Aorta (tissue), 5 donors: ENCODE data around the gene GPR17. TPM values are rescaled to one million over a fixed set of nuclear protein-coding genes. Genes with fewer than 3 reads are reported as not detected.

Experiments used
- ATAC-seq: fragments of 200-7000 bp; cut with Tn5 transposase; one replicate; pipeline ENCODE4 v1.9.1; 2022; ENCODE audit warnings: moderate library complexity; ENCODE audit not compliant: low FRiP score
- DNase-seq, 2 donors: peaks; one replicate each; pipeline ENCODE4 v3.0.0-alpha.2; 2020
- H3K27ac ChIP-seq, 2 donors: one replicate each; pipeline ENCODE4 v1.5.1; 2013; ENCODE audit warnings: low read length in 2 of 2, mild to moderate bottlenecking in 2 of 2, moderate library complexity in 2 of 2, control low read depth in 1 of 2, inconsistent platforms in 1 of 2, low read depth in 1 of 2
- H3K27me3 ChIP-seq, 2 donors: one replicate each; pipeline ENCODE4 v1.6.1; 2013; ENCODE audit warnings: control low read depth in 1 of 2, low read length in 1 of 2, mild to moderate bottlenecking in 1 of 2, moderate library complexity in 1 of 2; ENCODE audit not compliant: insufficient read depth in 2 of 2, control insufficient read depth in 1 of 2
- H3K36me3 ChIP-seq, 2 donors: one replicate each; pipeline ENCODE4 v1.6.1; 2013; ENCODE audit warnings: control low read depth in 1 of 2, low read length in 1 of 2, mild to moderate bottlenecking in 1 of 2; ENCODE audit not compliant: insufficient read depth in 2 of 2, control insufficient read depth in 1 of 2
- H3K4me1 ChIP-seq, 2 donors: one replicate each; pipeline ENCODE4 v1.6.1; 2013; ENCODE audit warnings: low read length in 2 of 2, control low read depth in 1 of 2, mild to moderate bottlenecking in 1 of 2, moderate library complexity in 1 of 2; ENCODE audit not compliant: insufficient read depth in 2 of 2, control insufficient read depth in 1 of 2
- H3K4me3 ChIP-seq, 2 donors: one replicate each; pipeline ENCODE4 v1.5.1; 2013; ENCODE audit warnings: low read length in 2 of 2, control low read depth in 1 of 2, mild to moderate bottlenecking in 1 of 2
- H3K9me3 ChIP-seq: one replicate; pipeline ENCODE4 v1.6.1; 2013; ENCODE audit warnings: mild to moderate bottlenecking, low read length; ENCODE audit not compliant: control insufficient read depth
- WGBS, 2 donors: extraction: QIAGEN DNeasy Blood & Tissue Kit; methylation state at CpG; one replicate each; pipeline ENCODE4 v1.1.7; 2013; 5-methylcytosine and 5-hydroxymethylcytosine counted together
- intact Hi-C, 2 donors: fragments of 100-400 bp; cut with DNase I; formaldehyde crosslinking; loops; one replicate each; pipeline versions ENCODE4 v1.14.2 to v1.15.0; 2022
- polyA plus RNA-seq, 2 donors: library from polyadenylated mRNA; stranded (reverse); fragments of 200-250 nt; gene quantifications; one replicate each; pipeline ENCODE4 v1.2.3, GENCODE V29; 2013
- total RNA-seq, 2 donors: library from RNA; stranded (reverse); fragmentation: NEBNext Ultra II Directional; extraction: Animal tissue kit (Norgen Biotek cat#: 25700); gene quantifications; one replicate each; pipeline ENCODE4 v1.2.1, GENCODE V29; 2021
- donor health status: healthy with polysubstance abuse.
- donor health status: Bipolar disorder and iron deficiency.
- donor health status: DM: no; HTN: no; CAD: no.
- donor health status: DM: no; HTN: no; CAD: no.
- donor health status: DM: yes; HTN: yes; CAD: no.

GPR17 gene
- total and polyA plus RNA-seq, 4 donors, result 0.16 to 3.7 (median 0.63) TPM; not detected in 1

DNA sequence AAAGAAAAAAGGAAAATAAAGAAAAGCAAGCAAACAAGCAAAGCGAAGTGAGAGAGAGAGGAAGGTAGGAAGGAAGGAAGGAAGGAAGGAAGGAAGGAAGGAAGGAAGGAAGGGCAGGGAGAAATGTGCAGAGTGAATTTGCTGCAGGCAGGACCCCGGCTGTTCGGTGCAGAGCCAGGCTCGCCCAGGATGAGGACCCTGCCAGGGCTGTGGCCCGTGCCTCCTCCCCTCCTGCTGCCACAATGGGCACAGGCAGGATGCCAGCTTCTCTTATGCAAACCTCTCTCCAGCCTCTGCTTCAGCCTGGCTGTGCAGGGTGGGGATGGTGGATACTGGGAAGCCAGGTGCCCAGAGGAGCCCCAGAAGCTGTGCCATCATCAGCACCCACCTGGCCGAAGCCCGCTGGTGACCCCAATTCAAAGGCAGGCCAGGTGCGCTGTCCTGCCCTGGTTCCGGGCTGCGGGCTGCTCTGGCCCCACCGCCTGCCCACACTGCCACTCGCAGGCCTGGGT is 3.2 kb downstream of the GPR17 start:
- Histone ChIP-seq H3K27ac (no peak overlapping the region), H3K27me3 (no peaks in the 10 kb centered on the region), H3K9me3 (no peaks in the 10 kb centered on the region), H3K4me3 (no peak overlapping the region), H3K36me3 (peaks cover 0 to 3% of the 10 kb centered on the region in 2 donors), H3K4me1 (no peaks in the 10 kb centered on the region)
- DNase-seq (peak in 1 of 2 donors; percentile 52), ATAC-seq (no peak)
- 53 to 54% methylated on average over 12 of the region's 12 CpGs for WGBS, 2 donors
- intact Hi-C loops, result loop anchor here in 1 of 2 donors (5.0 kb wide), 1 partner anchor 43 kb away; no protein-coding TSS in a partner anchor

DNA sequence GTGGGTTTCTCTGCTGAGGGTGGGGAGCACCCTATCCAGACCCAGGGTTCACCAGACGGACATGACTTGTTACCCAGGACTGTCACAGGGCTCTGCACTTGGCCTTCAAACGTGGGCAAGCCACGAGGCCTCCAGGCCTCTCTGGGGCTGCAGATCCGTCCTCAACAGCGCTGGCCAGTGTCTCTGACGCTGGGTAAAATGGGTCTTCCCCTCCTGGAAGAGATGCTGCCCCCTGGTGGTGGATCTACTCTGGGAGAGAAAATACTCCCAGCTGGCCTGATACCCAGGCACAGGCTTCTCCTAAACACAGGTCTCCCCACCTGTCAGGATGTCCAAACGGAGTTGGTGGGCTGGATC is 3.7 kb downstream of the GPR17 start:
- intact Hi-C loops, result loop anchor here (5.0 kb wide), 3 partner anchors 43 to 132 kb away; no protein-coding TSS in a partner anchor

DNA sequence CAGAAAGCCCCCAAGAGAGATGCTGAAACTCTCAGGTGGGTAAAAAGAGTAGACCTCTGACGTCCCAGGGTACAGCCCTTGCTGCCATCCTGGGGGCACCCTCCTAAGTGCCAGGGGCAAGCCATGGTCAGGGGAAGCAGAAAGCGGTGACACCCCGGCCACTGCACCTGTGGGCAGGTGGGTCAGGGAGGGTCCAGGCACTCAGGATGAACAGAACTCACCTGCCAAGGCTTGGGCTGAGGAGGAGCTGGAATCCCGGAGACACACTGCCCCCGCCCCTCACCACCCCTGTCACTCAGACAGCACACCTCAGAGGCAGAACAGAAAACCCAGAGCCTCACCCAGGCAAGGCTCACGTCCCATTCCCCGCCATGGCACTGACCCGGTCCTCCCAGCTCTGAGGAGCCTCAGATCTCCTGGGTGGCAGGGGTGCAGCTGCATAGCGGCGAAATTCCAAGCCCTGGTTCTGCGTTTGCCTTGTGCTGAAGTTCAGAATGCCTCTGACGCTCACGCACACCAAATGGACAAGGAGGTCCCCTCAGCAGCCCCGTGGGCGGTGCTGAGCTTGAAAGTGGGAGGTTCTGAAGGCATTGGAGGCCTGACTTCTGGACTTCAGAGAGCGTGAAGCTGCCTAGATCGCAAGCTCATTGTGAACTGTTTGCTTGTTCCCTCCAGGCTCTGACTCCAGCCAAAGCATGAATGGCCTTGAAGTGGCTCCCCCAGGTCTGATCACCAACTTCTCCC is 4.3 kb downstream of the GPR17 start:
- Histone ChIP-seq H3K27me3 (no peaks in the 10 kb centered on the region), H3K4me1 (no peaks in the 10 kb centered on the region), H3K27ac (peak overlapping the region in 1 of 2 donors; percentile 33), H3K36me3 (peaks cover 0 to 3% of the 10 kb centered on the region in 2 donors), H3K9me3 (no peaks in the 10 kb centered on the region), H3K4me3 (no peak overlapping the region)
- 47 to 49% methylated on average over 17 of the region's 17 CpGs for WGBS, 2 donors
- intact Hi-C loops, result loop anchor here in 1 of 2 donors (5.0 kb wide), 2 partner anchors 47 to 133 kb away; no protein-coding TSS in a partner anchor
- DNase-seq (peak in 1 of 2 donors; percentile 50), ATAC-seq (no peak)

More for the DNA sequence above, 3.7 kb downstream of the GPR17 start:
- DNase-seq (peak; percentile 89), ATAC-seq (peak; percentile 69)
- Histone ChIP-seq H3K36me3 (peaks cover 0 to 3% of the 10 kb centered on the region in 2 donors), H3K9me3 (no peaks in the 10 kb centered on the region), H3K27me3 (no peaks in the 10 kb centered on the region), H3K27ac (peak overlapping the region in 1 of 2 donors; percentile 33), H3K4me1 (no peaks in the 10 kb centered on the region), H3K4me3 (no peak overlapping the region)
- 7 to 10% methylated on average over 7 of the region's 7 CpGs for WGBS, 2 donors

DNA sequence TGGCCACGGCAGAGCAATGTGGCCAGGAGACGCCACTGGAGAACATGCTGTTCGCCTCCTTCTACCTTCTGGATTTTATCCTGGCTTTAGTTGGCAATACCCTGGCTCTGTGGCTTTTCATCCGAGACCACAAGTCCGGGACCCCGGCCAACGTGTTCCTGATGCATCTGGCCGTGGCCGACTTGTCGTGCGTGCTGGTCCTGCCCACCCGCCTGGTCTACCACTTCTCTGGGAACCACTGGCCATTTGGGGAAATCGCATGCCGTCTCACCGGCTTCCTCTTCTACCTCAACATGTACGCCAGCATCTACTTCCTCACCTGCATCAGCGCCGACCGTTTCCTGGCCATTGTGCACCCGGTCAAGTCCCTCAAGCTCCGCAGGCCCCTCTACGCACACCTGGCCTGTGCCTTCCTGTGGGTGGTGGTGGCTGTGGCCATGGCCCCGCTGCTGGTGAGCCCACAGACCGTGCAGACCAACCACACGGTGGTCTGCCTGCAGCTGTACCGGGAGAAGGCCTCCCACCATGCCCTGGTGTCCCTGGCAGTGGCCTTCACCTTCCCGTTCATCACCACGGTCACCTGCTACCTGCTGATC is 4.9 kb downstream of the GPR17 start:
- 61 to 64% methylated on average over 28 of the region's 28 CpGs for WGBS, 2 donors
- Histone ChIP-seq H3K27ac (peak overlapping the region in 1 of 2 donors; percentile 33), H3K4me3 (no peak overlapping the region), H3K36me3 (peaks cover 0 to 3% of the 10 kb centered on the region in 2 donors), H3K4me1 (no peaks in the 10 kb centered on the region), H3K9me3 (no peaks in the 10 kb centered on the region), H3K27me3 (no peaks in the 10 kb centered on the region)
- intact Hi-C loops, result loop anchor here in 1 of 2 donors (5.0 kb wide), 2 partner anchors 46 to 134 kb away; no protein-coding TSS in a partner anchor
- ATAC-seq (no peak), DNase-seq (peak in 1 of 2 donors; percentile 56)

DNA sequence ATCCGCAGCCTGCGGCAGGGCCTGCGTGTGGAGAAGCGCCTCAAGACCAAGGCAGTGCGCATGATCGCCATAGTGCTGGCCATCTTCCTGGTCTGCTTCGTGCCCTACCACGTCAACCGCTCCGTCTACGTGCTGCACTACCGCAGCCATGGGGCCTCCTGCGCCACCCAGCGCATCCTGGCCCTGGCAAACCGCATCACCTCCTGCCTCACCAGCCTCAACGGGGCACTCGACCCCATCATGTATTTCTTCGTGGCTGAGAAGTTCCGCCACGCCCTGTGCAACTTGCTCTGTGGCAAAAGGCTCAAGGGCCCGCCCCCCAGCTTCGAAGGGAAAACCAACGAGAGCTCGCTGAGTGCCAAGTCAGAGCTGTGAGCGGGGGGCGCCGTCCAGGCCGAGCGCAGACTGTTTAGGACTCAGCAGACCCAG is 5.4 kb downstream of the GPR17 start:
- Histone ChIP-seq H3K9me3 (no peaks in the 10 kb centered on the region), H3K27ac (peak overlapping the region in 1 of 2 donors; percentile 22), H3K27me3 (no peaks in the 10 kb centered on the region), H3K36me3 (peaks cover 0 to 3% of the 10 kb centered on the region in 2 donors), H3K4me1 (no peaks in the 10 kb centered on the region), H3K4me3 (no peak overlapping the region)
- intact Hi-C loops, result loop anchor here in 1 of 2 donors (5.0 kb wide), 2 partner anchors 46 to 134 kb away; no protein-coding TSS in a partner anchor
- 84 to 95% methylated on average over 29 of the region's 29 CpGs for WGBS, 2 donors
- ATAC-seq (no peak), DNase-seq (peak in 1 of 2 donors; percentile 50)

DNA sequence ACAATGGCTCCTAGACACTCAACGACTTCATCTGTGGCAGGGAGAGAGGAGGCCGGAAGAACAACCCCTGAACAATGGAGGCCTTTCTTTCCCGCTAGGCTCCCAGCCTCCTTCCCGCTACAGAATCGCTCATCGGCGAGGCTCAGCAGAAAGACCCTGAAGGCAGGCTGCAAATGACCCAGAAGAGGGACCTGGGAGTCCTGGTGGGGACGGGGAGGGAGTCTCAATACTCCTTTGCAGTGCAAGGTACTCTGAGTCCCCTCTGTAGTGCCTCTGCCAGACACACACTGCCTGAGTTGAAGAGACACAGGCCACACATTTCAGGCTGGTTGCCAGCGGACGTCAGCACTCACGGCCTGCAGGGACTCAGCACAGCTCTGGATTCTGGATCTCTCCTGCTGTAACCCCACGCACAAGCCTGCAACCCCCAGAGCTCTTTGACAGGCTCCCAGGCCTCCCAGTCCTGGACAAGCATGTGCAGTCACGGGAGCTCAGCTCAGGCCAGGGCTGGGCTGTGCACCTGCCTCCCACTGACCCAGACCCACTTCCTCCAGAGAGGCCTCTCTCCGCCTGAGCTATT is 6.1 kb downstream of the GPR17 start:
- ATAC-seq, result peak; percentile 12
- DNase-seq, result peak in 1 of 2 donors; percentile 62
- Histone ChIP-seq H3K9me3 (no peaks in the 10 kb centered on the region), H3K36me3 (peaks cover 0 to 5% of the 10 kb centered on the region in 2 donors), H3K27me3 (no peaks in the 10 kb centered on the region), H3K4me1 (no peaks in the 10 kb centered on the region), H3K27ac (peak overlapping the region in 1 of 2 donors; percentile 20), H3K4me3 (no peak overlapping the region)
- WGBS, 2 donors, result 51 to 57% methylated on average over 14 of the region's 14 CpGs
- intact Hi-C loops, result loop anchor here in 1 of 2 donors (5.0 kb wide), 2 partner anchors 45 to 135 kb away; no protein-coding TSS in a partner anchor

DNA sequence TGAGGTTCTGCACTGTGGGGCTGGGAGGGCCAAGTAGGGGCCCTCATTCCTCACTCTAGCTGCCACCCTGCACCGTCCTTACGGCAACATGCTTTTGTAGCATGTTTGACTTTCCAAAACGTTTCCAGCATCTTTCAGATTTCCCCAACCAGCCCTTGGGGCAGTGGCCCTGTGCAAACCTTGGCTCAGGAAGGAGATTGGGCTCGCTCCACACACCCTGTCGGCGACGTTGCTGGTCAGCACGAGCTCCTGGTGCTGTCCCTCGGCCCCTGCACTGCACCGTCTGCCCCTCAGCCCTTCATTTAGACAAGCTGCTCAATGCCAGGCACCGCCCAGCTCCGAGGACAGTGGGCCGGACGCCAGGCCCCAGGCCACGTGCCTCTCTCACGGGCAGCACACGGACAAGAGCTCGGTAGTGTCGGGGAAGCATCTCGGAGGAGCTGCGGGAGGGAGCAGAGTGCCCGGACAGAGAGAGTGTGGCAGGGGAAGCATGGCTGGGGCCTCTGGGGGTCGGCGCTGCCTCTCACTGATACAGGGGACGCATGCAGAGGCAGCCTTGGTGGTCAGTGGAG is 6.9 kb downstream of the GPR17 start:
- intact Hi-C loops, result loop anchor here in 1 of 2 donors (5.0 kb wide), 2 partner anchors 44 to 136 kb away; no protein-coding TSS in a partner anchor
- DNase-seq (peak in 1 of 2 donors; percentile 38), ATAC-seq (no peak)
- no peaks in the 10 kb centered on the region for H3K27me3 ChIP-seq
- peaks cover 0 to 5% of the 10 kb centered on the region in 2 donors for H3K36me3 ChIP-seq
- no peaks in the 10 kb centered on the region for H3K4me1 ChIP-seq
- WGBS, 2 donors, result 48 to 52% methylated on average over 25 of the region's 25 CpGs
- H3K27ac ChIP-seq, result peak overlapping the region in 1 of 2 donors; percentile 3
- H3K4me3 ChIP-seq, result no peak overlapping the region
- no peaks in the 10 kb centered on the region for H3K9me3 ChIP-seq
